ENCODE results near the gene FERMT2.

GRCh38 chr14:52922059-52922458 is 28.8 kb downstream of the FERMT2 start:
- no peak for TF ChIP-seq CTCF (IDR thresholded peaks at IDR 0.05)
- no peak for TF ChIP-seq POLR2A (IDR thresholded peaks at IDR 0.05)
- no peak for TF ChIP-seq POLR2AphosphoS5 (IDR thresholded peaks at IDR 0.05)
